ENCODE measurements around the gene KATNA1. TPM values are rescaled to one million over a fixed set of nuclear protein-coding genes. Genes with fewer than 3 reads are reported as not detected.

KATNA1 gene
- total and polyA plus RNA-seq, 9 of the 15 experiments (the other 6 are each of a cell fraction or from before 2014, with no cell fraction given), result 22.5 to 76.9 (median 45.0) TPM

GRCh38 chr6:149567945-149568585 lies 80.4 kb downstream of the KATNA1 start:
- Histone ChIP-seq H3K79me2 (ENCODE audit: control insufficient read depth, insufficient read depth, low read length) (peaks cover 37% of the 10 kb centered on the region), H3K4me3 (no peak overlapping the region), H3K9me3 (replicated peaks; ENCODE audit: control insufficient read depth, insufficient read depth, low read depth, low read length) (no peaks in the 10 kb centered on the region), H3K9ac (ENCODE audit: insufficient read depth in 1 of 2, low read depth in 2 of 2, low read length in 2 of 2) (no peak overlapping the region; a peak in 1 of 4 replicates), H3K27me3 (ENCODE audit: control insufficient read depth in 2 of 2, insufficient read depth in 2 of 2, low read length in 2 of 2) (no peaks in the 10 kb centered on the region), H3K4me1 (replicated peaks in 1 of 2; ENCODE audit: control insufficient read depth in 2 of 2, insufficient read depth in 2 of 2, low read length in 2 of 2) (peaks cover 6 to 17% of the 10 kb centered on the region in 2 experiments; a peak in 4 of 5 replicates), H3K27ac (ENCODE audit: extremely low read depth, low read depth, low read length) (no peak overlapping the region), H2AFZ (ENCODE audit: low read depth, low read length) (no peak overlapping the region), H4K20me1 (replicated peaks; ENCODE audit: control insufficient read depth, insufficient read depth, low read length) (peaks cover 4% of the 10 kb centered on the region; the same call in 1 of the 2 replicates), H3K36me3 (ENCODE audit: control insufficient read depth, insufficient read depth, low read length) (peaks cover 1% of the 10 kb centered on the region; the same call in 1 of the 3 replicates), H3K9me1 (ENCODE audit: control insufficient read depth, insufficient read depth, low read length) (no peaks in the 10 kb centered on the region), H3K4me2 (ENCODE audit: insufficient read depth, low read length) (no peak overlapping the region)
- in situ Hi-C loops (cut with MboI), result no loop called here
- no TSS peak for BruUV-seq (replicated peaks)
- CTCF ChIA-PET (ENCODE audit: low intra/inter-chr PET ratio), result no interaction called here
- DNase-seq (ENCODE audit: extremely low read depth in 1 of 4, low spot score in 3 of 4) (no peak), FAIRE-seq (no peak), ATAC-seq (no peak)
- POLR2A ChIA-PET, result interaction anchor here (0.8 to 1.2 kb wide), 3 partner anchors 17 to 26 kb away, joined by 3 read pairs; no protein-coding TSS in a partner anchor
- intact Hi-C loops (cut with micrococcal nuclease), result loop anchor here (5.0 to 10.0 kb wide), 4 partner anchors 149 to 437 kb away; partner anchors contain the start of genes LATS1 and LRP11
- WGBS (ENCODE audit: insufficient coverage, low coverage, missing lambda C conversion rate), result 76% methylated on average over 7 of the region's 7 CpGs
- TF ChIP-seq, protein P1, sequence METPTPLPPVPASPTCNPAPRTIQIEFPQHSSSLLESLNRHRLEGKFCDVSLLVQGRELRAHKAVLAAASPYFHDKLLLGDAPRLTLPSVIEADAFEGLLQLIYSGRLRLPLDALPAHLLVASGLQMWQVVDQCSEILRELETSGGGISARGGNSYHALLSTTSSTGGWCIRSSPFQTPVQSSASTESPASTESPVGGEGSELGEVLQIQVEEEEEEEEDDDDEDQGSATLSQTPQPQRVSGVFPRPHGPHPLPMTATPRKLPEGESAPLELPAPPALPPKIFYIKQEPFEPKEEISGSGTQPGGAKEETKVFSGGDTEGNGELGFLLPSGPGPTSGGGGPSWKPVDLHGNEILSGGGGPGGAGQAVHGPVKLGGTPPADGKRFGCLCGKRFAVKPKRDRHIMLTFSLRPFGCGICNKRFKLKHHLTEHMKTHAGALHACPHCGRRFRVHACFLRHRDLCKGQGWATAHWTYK (CRISPR knock-in tag; IDR thresholded peaks at IDR 0.05), result no peak
- TF ChIP-seq CEBPG (CRISPR knock-in tag; IDR thresholded peaks at IDR 0.05) (no peak), CEBPG (tag; conservative IDR thresholded peaks at IDR 0.05 in 1 of 2, IDR thresholded peaks at IDR 0.05 in 1 of 2) (peak in 1 of 2 experiments; percentile 33; a peak in 1 of 4 replicates), ELF2 (CRISPR knock-in tag; IDR thresholded peaks at IDR 0.05) (no peak), CEBPB (tag; IDR thresholded peaks at IDR 0.05) (peak; percentile 58)
